Liver (tissue), 9 donors: ENCODE measurements around the gene COL27A1. TPM values are rescaled to one million over a fixed set of nuclear protein-coding genes. Genes with fewer than 3 reads are reported as not detected.

Experiments
- DNase-seq: peaks from one replicate; pipeline ENCODE4 v3.0.0-alpha.2; 2017; ENCODE audit warnings: low spot score
- H3K27ac ChIP-seq, 2 donors: one replicate each; pipeline ENCODE4 v1.7.0; 2013; ENCODE audit warnings: inconsistent platforms in 2 of 2, low read length in 2 of 2, control low read depth in 1 of 2, low read depth in 1 of 2, mild to moderate bottlenecking in 1 of 2
- H3K27me3 ChIP-seq, 4 donors: one replicate each; pipeline versions ENCODE4 v1.6.1 to v1.7.0; 2013; ENCODE audit warnings: low read length in 3 of 4, inconsistent platforms in 1 of 4, mild to moderate bottlenecking in 1 of 4, moderate library complexity in 1 of 4; ENCODE audit not compliant: control insufficient read depth in 4 of 4, insufficient read depth in 4 of 4
- H3K36me3 ChIP-seq, 4 donors: one replicate each; pipeline versions ENCODE4 v1.6.1 to v1.7.0; 2013; ENCODE audit warnings: low read length in 3 of 4, mild to moderate bottlenecking in 3 of 4, low read depth in 1 of 4, moderate library complexity in 1 of 4; ENCODE audit not compliant: control insufficient read depth in 4 of 4, insufficient read depth in 3 of 4
- H3K4me1 ChIP-seq, 4 donors: one replicate each; pipeline versions ENCODE4 v1.6.1 to v1.7.0; 2013; ENCODE audit warnings: low read length in 3 of 4, mild to moderate bottlenecking in 3 of 4, moderate library complexity in 1 of 4; ENCODE audit not compliant: control insufficient read depth in 4 of 4, insufficient read depth in 4 of 4
- H3K4me3 ChIP-seq, 3 donors: one replicate each; pipeline versions ENCODE4 v1.6.1 to v1.7.0; 2013; ENCODE audit warnings: low read length in 3 of 3, control low read depth in 1 of 3, low read depth in 1 of 3, mild to moderate bottlenecking in 1 of 3
- H3K9ac ChIP-seq, 2 donors: one replicate each; pipeline ENCODE4 v1.7.0; 2013; ENCODE audit warnings: low read length in 2 of 2, mild to moderate bottlenecking in 2 of 2, moderate library complexity in 2 of 2, control low read depth in 1 of 2, low read depth in 1 of 2
- H3K9me3 ChIP-seq, 4 donors: one replicate each; pipeline versions ENCODE4 v1.6.1 to v1.7.0; 2013; ENCODE audit warnings: low read length in 3 of 4; ENCODE audit not compliant: control insufficient read depth in 4 of 4
- EGR1 ChIP-seq, 2 donors: IDR thresholded peaks; 2 replicates each; pipeline ENCODE4 v1.6.1; 2016 to 2018; ENCODE audit warnings: antibody characterized with exemption in 2 of 2, low read depth in 2 of 2
- FOXA2 ChIP-seq: IDR thresholded peaks from 2 replicates; pipeline ENCODE4 v1.6.1; 2016; ENCODE audit warnings: antibody characterized with exemption
- GABPA ChIP-seq, 2 donors: IDR thresholded peaks in 1 of 2; conservative IDR thresholded peaks in 1 of 2; 2 replicates each; pipeline ENCODE4 v1.6.1; 2016; ENCODE audit warnings: antibody characterized with exemption in 2 of 2, mild to moderate bottlenecking in 1 of 2, moderate library complexity in 1 of 2
- HNF4A ChIP-seq, 2 donors: conservative IDR thresholded peaks; 2 replicates each; pipeline ENCODE4 v1.6.1; 2016; ENCODE audit warnings: antibody characterized with exemption in 2 of 2, mild to moderate bottlenecking in 2 of 2
- HNF4G ChIP-seq: IDR thresholded peaks from 2 replicates; pipeline ENCODE4 v1.6.1; 2016; ENCODE audit warnings: antibody characterized with exemption
- JUND ChIP-seq, 2 donors: IDR thresholded peaks; 2 replicates each; pipeline ENCODE4 v1.6.1; 2016; ENCODE audit warnings: antibody characterized with exemption in 2 of 2
- NR2F2 ChIP-seq: IDR thresholded peaks from 2 replicates; pipeline ENCODE4 v1.6.1; 2016; ENCODE audit warnings: antibody characterized with exemption
- RAD21 ChIP-seq, 2 donors: IDR thresholded peaks; 2 replicates each; pipeline ENCODE4 v1.6.1; 2016; ENCODE audit warnings: antibody characterized with exemption in 2 of 2, mild to moderate bottlenecking in 2 of 2
- SP1 ChIP-seq: IDR thresholded peaks from 2 replicates; pipeline ENCODE4 v1.6.1; 2018; ENCODE audit warnings: antibody characterized with exemption, mild to moderate bottlenecking
- TAF1 ChIP-seq: conservative IDR thresholded peaks from 2 replicates; pipeline ENCODE4 v1.6.1; 2016; ENCODE audit warnings: antibody characterized with exemption, mild to moderate bottlenecking
- YY1 ChIP-seq: IDR thresholded peaks from 2 replicates; pipeline ENCODE4 v1.6.1; 2016; ENCODE audit warnings: antibody characterized with exemption, mild to moderate bottlenecking
- WGBS: extraction: QIAGEN DNeasy Blood & Tissue Kit; methylation state at CpG from one replicate; pipeline ENCODE4 v1.1.7; 2013; 5-methylcytosine and 5-hydroxymethylcytosine counted together
- polyA plus RNA-seq, 2 donors: library from polyadenylated mRNA; stranded (reverse) in 1 of 2; unstranded in 1 of 2; fragments of 200-250 nt in 1 of 2; fragments of >200 nt in 1 of 2; fragmentation: Nextera tagmentation in 1 of 2; extraction: Ambion mirVana in 1 of 2; gene quantifications; one replicate each; pipeline versions ENCODE4 v1.2.1 to v1.2.3, GENCODE V29; 2013 to 2015
- total RNA-seq, 2 donors: library from RNA; depleted of rRNA; stranded (reverse); fragments of >200 nt; gene quantifications; one replicate each; pipeline ENCODE4 v1.2.3, GENCODE V29; 2014
- TF ChIP-seq, protein P1 (sequence below): fragments of 150-350 bp; IDR thresholded peaks from 2 replicates; pipeline ENCODE4 v1.5.1; 2017; ENCODE audit warnings: improper control_type of control experiment, low read depth, low read length; ENCODE audit not compliant: missing input control
- TF ChIP-seq, protein P2 (sequence below): IDR thresholded peaks from 2 replicates; pipeline ENCODE4 v1.6.1; 2016; ENCODE audit warnings: antibody characterized with exemption
- TF ChIP-seq, protein P3 (sequence below): IDR thresholded peaks from 2 replicates; pipeline ENCODE4 v1.6.1; 2016; ENCODE audit warnings: antibody characterized with exemption
- donor health status: healthy.
- donor health status: healthy.
- donor health status: healthy.
- donor health status: healthy.
- donor health status: healthy.

COL27A1 gene
- total and polyA plus RNA-seq, 4 donors: 7.0 to 20.4 (median 12.0) TPM

DNA sequence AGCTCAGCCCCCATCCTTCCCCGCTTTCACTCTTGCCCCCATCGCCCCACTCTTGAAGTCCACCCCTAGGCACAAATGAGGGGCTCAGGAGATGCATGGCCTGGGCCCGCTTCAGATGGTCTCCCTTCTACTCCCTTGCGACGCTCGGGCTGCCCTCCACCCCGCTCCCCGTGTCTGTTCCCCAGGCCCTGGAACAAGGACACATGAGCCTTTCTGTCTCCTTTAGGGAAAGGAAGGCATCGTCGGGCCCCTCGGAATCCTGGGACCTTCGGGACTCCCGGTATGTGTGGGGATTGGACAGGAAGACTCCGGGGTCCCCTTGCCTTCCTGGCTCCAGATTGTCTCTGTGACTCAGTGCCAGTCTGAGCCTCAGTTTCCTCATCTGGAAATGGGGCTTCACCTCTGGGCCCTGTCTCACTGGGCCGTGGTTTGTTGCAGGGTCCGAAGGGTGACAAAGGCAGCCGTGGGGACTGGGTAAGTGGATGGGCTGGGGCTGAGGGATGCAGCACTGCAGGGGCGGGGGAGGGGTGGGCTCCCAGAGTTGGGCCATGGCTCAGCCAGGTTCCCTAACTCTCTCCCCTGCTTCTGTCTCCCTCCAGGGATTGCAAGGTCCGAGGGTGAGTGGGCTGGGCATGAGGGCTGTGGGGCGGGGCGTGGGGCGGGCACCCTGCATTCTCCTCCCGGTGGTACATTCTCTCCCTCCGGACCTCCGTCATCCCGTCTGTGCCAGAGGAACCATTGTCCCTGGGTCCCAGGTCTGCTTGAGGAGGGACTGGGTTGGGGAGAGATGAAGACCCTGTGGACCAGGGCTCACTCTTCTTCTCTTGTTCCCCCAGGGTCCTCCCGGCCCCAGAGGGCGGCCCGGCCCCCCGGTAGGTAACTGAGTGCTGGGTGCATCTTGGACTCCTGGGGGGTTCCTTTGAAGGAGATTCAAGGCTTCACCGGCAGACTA is 145.8 kb downstream of the COL27A1 start (continued):
- TF ChIP-seq, protein P1, sequence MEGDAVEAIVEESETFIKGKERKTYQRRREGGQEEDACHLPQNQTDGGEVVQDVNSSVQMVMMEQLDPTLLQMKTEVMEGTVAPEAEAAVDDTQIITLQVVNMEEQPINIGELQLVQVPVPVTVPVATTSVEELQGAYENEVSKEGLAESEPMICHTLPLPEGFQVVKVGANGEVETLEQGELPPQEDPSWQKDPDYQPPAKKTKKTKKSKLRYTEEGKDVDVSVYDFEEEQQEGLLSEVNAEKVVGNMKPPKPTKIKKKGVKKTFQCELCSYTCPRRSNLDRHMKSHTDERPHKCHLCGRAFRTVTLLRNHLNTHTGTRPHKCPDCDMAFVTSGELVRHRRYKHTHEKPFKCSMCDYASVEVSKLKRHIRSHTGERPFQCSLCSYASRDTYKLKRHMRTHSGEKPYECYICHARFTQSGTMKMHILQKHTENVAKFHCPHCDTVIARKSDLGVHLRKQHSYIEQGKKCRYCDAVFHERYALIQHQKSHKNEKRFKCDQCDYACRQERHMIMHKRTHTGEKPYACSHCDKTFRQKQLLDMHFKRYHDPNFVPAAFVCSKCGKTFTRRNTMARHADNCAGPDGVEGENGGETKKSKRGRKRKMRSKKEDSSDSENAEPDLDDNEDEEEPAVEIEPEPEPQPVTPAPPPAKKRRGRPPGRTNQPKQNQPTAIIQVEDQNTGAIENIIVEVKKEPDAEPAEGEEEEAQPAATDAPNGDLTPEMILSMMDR: no peak
- no peak for TF ChIP-seq HNF4A (conservative IDR thresholded peaks at IDR 0.05)
- TF ChIP-seq JUND (IDR thresholded peaks at IDR 0.05): no peak
- no peak for TF ChIP-seq HNF4G

DNA sequence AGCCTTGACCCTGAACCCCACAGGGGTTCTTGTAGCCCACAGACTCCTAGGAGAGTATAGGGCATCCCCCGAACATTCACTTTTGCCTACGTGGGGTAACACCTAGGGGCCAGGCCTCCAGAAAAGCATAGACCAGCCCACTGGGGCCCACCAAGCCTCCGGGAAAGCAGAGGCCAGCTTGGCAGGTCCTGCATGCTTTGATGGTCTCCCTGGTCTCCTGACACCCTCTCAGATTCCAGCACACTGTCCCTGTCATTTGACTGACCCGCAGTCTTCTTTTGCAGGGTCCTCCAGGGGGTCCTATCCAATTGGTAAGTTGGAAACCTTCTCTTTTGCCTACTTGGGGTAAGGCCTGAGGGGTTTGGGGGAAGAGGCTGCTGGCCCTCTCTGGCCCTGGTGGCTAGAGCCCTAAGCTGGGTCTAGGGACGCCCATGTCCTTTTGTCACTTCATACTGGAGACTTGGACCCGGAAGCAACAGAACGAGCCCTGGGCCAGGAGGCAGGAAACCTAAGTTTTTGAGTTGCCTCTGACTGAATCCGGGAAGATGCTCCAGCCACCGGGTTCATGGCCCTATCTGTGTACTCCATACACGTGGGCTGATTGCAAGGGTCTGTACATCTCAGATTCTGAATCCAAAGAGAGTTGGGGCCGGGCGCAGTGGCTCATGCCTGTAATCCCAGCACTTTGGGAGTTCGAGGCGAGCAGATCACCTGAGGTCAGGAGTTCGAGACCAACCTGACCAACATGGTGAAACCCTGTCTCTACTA is 146.6 kb downstream of the COL27A1 start:
- Histone ChIP-seq H3K9ac (no peak overlapping the region), H3K27me3 (no peaks in the 10 kb centered on the region), H3K9me3 (no peaks in the 10 kb centered on the region), H3K36me3 (peaks cover 0 to 13% (median 9%) of the 10 kb centered on the region in 4 donors), H3K27ac (no peak overlapping the region), H3K4me1 (peaks cover 0 to 22% (median 16%) of the 10 kb centered on the region in 4 donors), H3K4me3 (no peak overlapping the region)
- TF ChIP-seq, protein P2, sequence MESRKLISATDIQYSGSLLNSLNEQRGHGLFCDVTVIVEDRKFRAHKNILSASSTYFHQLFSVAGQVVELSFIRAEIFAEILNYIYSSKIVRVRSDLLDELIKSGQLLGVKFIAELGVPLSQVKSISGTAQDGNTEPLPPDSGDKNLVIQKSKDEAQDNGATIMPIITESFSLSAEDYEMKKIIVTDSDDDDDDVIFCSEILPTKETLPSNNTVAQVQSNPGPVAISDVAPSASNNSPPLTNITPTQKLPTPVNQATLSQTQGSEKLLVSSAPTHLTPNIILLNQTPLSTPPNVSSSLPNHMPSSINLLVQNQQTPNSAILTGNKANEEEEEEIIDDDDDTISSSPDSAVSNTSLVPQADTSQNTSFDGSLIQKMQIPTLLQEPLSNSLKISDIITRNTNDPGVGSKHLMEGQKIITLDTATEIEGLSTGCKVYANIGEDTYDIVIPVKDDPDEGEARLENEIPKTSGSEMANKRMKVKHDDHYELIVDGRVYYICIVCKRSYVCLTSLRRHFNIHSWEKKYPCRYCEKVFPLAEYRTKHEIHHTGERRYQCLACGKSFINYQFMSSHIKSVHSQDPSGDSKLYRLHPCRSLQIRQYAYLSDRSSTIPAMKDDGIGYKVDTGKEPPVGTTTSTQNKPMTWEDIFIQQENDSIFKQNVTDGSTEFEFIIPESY: no peak
- TF ChIP-seq NR2F2 (no peak), SP1 (no peak), EGR1 (IDR thresholded peaks at IDR 0.05; ENCODE audit: low read depth in 2 of 2) (no peak), JUND (IDR thresholded peaks at IDR 0.05) (no peak), FOXA2 (no peak), HNF4G (no peak), HNF4A (conservative IDR thresholded peaks at IDR 0.05) (no peak), YY1 (no peak), GABPA (IDR thresholded peaks at IDR 0.05 in 1 of 2, conservative IDR thresholded peaks at IDR 0.05 in 1 of 2) (no peak), RAD21 (IDR thresholded peaks at IDR 0.05) (no peak), TAF1 (no peak)
- TF ChIP-seq, protein P1: no peak
- TF ChIP-seq, protein P3, sequence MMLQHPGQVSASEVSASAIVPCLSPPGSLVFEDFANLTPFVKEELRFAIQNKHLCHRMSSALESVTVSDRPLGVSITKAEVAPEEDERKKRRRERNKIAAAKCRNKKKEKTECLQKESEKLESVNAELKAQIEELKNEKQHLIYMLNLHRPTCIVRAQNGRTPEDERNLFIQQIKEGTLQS: no peak
- peak; percentile 24 for DNase-seq
- 86% methylated on average over 15 of the region's 15 CpGs for WGBS
